Hematopoietic multipotent progenitor cell treated with erythropoietin and hydrocortisone succinate and interleukin-3 and kit ligand, for 8 days (in vitro differentiated cells): ENCODE data around the gene GRAMD1B.
"Not testable (repeated sequence)": the region's sequence is repeated elsewhere in the genome, so short reads cannot be mapped to it uniquely, and the experiment has no call there.

Experiments used
- DNase-seq: peaks from one replicate; pipeline ENCODE4 v3.0.0-alpha.2; 2015

GRAMD1B gene

DNA sequence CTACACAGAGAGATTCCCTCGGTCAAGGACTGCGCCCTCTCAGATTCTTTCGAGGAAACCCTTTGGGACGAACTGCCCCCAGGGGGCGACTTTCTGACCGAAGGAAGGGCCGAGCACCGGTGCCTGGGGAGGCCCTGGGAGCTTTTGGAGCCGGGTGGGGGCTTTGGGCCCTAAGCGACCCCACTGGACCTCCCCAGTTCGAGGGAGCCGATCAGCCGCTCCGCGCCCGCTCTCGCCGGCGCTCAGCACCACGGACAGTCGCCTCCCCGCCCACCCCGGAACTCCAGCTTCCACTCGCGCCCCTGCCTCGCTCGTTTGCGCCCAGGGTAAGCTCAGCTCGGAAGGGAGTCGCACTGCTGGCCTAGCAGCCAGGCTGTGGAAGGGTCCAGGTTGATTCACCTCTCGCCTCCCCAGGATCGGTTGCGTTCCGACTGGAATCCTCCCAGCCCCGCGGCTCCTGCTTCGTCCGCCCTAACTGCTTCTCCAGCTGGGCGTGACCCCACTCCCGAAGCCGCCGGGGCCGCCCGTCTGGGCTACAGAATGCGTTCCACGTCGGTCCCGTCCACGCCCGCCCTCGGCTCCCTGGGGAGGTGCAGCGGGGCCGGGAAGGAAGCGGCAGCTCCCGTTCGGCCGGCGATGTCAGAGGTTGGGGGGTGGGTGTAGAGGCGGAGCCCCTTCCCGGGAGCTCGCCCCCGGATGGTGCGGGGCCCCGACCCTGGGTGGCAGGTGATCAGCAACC, 223.9 kb downstream of the GRAMD1B start:
- peak; percentile 11 for DNase-seq

GRCh38 chr11:123654566-123655081, 224.6 kb downstream of the GRAMD1B start, which contains the start of gene SCN3B:
TSS of gene SCN3B (minus strand) at chr11:123654624. CDS start at chr11:123653801, 823 bp downstream.
- peak; percentile 6 for DNase-seq

- DNase-seq, result no peak
These were observed 229.2 kb downstream of the GRAMD1B start for GRCh38 chr11:123659311-123659710.

- DNase-seq, result not testable (repeated sequence)
These were observed 229.9 kb downstream of the GRAMD1B start for GRCh38 chr11:123659965-123660364.

DNA sequence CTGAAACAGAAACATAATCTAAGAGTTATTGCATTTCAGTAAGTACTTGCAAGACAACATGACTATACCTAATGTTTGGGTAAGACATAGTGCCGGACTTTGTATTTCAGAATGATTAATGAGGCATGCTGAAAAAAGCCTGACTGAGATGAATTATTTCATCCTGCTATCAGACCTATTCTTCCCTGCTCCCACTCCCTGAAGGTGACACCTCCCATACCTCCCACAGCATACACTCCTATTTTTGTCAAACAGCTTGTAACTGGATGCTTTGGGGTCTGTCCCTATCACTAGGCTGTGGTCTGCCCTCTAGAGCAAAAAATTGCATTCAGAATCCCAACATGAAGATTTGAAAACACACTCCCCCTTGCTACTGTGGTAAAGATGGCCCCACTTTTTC, 235.2 kb downstream of the GRAMD1B start:
- DNase-seq, result no peak

GRCh38 chr11:123670081-123670480, 240.0 kb downstream of the GRAMD1B start:
- DNase-seq, result no peak

DNA sequence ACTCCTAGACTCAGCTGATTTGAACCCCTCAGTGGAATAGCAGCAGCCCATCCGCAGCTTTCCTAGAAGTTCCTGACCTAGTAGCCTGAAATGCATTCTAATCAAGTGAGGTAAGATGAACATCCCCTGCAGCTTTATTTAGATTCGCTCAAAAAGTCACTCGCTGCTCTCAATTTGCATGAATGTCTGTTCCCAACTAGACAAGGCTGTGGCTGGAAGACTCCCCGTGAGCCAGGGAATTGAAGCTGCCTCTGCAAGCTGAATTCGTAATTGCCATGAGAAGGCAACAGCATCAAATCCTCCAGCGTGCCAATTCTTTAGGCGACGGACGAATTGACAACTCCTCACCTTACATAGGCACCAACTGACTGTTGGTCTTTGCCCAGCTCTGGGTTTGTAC, 241.5 kb downstream of the GRAMD1B start:
- DNase-seq, result no peak

- DNase-seq, result no peak
These were observed 242.5 kb downstream of the GRAMD1B start for GRCh38 chr11:123672568-123672967.

DNA sequence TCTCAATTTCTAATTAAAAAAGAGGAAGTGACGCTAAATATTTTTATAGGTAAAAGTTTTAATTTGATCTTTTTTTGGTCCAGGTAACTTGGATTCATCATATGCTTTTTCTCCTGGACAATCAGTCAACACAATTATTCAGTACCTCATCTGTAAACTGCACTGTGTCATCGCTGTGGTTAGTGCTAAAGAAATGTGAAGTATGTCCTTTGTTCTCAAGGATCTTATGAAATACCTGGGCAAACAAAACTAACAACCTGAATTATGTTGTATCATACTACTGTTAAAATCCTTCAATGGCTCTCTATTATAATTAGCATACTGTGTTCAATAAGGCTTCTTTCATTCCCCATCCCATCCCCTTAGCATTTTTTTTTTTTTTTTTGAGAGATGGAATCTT, 244.2 kb downstream of the GRAMD1B start:
- no peak for DNase-seq
